M059J (cell line): ENCODE results near the gene TMEM175. TPM values are rescaled to one million over a fixed set of nuclear protein-coding genes. Genes with fewer than 3 reads are reported as not detected.

Source experiments
- DNase-seq: peaks from one replicate; pipeline ENCODE4 v3.0.0-alpha.2; 2012; ENCODE audit warnings: low read depth
- total RNA-seq: library from RNA; depleted of rRNA; stranded (reverse); fragments of >200 nt; shearing (Covaris generic); gene quantifications from 2 replicates; pipeline ENCODE4 v1.2.3, GENCODE V29; 2014

Gene TMEM175
- total RNA-seq, 1 experiment from 2014 or later = 36.9 TPM

- no peak for DNase-seq
Measured at GRCh38 chr4:958696-959337, 26.6 kb downstream of the TMEM175 start.

- no peak for DNase-seq
Measured at GRCh38 chr4:959338-960139, 27.3 kb downstream of the TMEM175 start.

GRCh38 chr4:960140-960635 is 27.9 kb downstream of the TMEM175 start:
- no peak for DNase-seq

GRCh38 chr4:960636-961350 is 28.5 kb downstream of the TMEM175 start:
- DNase-seq = no peak

GRCh38 chr4:961351-962230 is 29.3 kb downstream of the TMEM175 start:
- no peak for DNase-seq

- no peak for DNase-seq
Measured at GRCh38 chr4:962231-963208, 30.3 kb downstream of the TMEM175 start.

GRCh38 chr4:963276-964225 is 31.3 kb downstream of the TMEM175 start:
- no peak for DNase-seq

- DNase-seq = no peak
Measured at GRCh38 chr4:964346-965025, 32.2 kb downstream of the TMEM175 start.

- no peak for DNase-seq
Measured at GRCh38 chr4:965048-965765, 32.9 kb downstream of the TMEM175 start.

GRCh38 chr4:965766-966134 is 33.5 kb downstream of the TMEM175 start:
- no peak for DNase-seq

GRCh38 chr4:966266-967112 is 34.2 kb downstream of the TMEM175 start:
- DNase-seq = no peak

GRCh38 chr4:967113-968104 is 35.1 kb downstream of the TMEM175 start:
- DNase-seq = no peak

GRCh38 chr4:968221-968620 is 36.0 kb downstream of the TMEM175 start:
- DNase-seq = no peak

- no peak for DNase-seq
Measured at GRCh38 chr4:968621-969394, 36.5 kb downstream of the TMEM175 start.
